K562 (cell line): ENCODE results near the gene RBM28. TPM values are rescaled to one million over a fixed set of nuclear protein-coding genes. Genes with fewer than 3 reads are reported as not detected.

Experiments
- ATF7 ChIP-seq: fragments of 450-650 bp; IDR thresholded peaks from 2 replicates; pipeline ENCODE4 v1.7.1; 2014; ENCODE audit warnings: mild to moderate bottlenecking, moderate library complexity
- ETV1 ChIP-seq: fragments of 450-650 bp; conservative IDR thresholded peaks from 2 replicates; pipeline ENCODE4 v1.6.1; 2016; ENCODE audit warnings: missing genetic modification characterization, control low read depth, low read depth, missing compliant biosample characterization
- NRF1 ChIP-seq, 2 experiments: fragments of 450-650 bp; IDR thresholded peaks in 1 of 2; conservative IDR thresholded peaks in 1 of 2; 2 replicates each; pipeline ENCODE4 v1.6.1; 2014; ENCODE audit warnings: mild to moderate bottlenecking in 2 of 2
- RAD21 ChIP-seq, 2 experiments: fragments of 250-450 bp in 1 of 2; fragments of 450-650 bp in 1 of 2; sonication (Bioruptor Pico) in 1 of 2; formaldehyde crosslinking in 1 of 2; IDR thresholded peaks in 1 of 2; conservative IDR thresholded peaks in 1 of 2; 2 replicates each; pipeline versions ENCODE4 v1.4.0 to v1.8.0; 2020 to 2022; ENCODE audit warnings: mild to moderate bottlenecking in 2 of 2, moderate library complexity in 1 of 2
- TARDBP ChIP-seq: fragments of 450-650 bp; IDR thresholded peaks from 2 replicates; pipeline ENCODE4 v1.6.1; 2016
- TEAD1 ChIP-seq, 2 experiments: fragments of 450-650 bp in 1 of 2; sonication (generic) in 1 of 2; formaldehyde crosslinking; IDR thresholded peaks; 2 replicates each; pipeline versions ENCODE4 v1.4.0 to v1.8.0; 2020 to 2022; ENCODE audit warnings: mild to moderate bottlenecking in 2 of 2, missing genetic modification reagents in 1 of 2
- ZEB2 ChIP-seq: fragments of 450-650 bp; IDR thresholded peaks from 2 replicates; pipeline ENCODE4 v1.6.1; 2016
- ZFP30 ChIP-seq: fragments of 250-450 bp; sonication (Bioruptor Pico); IDR thresholded peaks from 2 replicates; pipeline ENCODE4 v1.8.0; 2022; ENCODE audit warnings: moderate library complexity, mild to moderate bottlenecking, inconsistent platforms, borderline replicate concordance
- ZNF551 ChIP-seq: fragments of 250-450 bp; sonication (Bioruptor Pico); IDR thresholded peaks from 2 replicates; pipeline ENCODE4 v1.5.0; 2021; ENCODE audit warnings: mild to moderate bottlenecking, moderate library complexity
- ZNF75A ChIP-seq: fragments of 450-650 bp; formaldehyde crosslinking; IDR thresholded peaks from 2 replicates; pipeline ENCODE4 v1.4.0; 2020; ENCODE audit warnings: mild to moderate bottlenecking
- ZNF76 ChIP-seq: fragments of 250-450 bp; sonication (Bioruptor Pico); IDR thresholded peaks from 2 replicates; pipeline ENCODE4 v1.4.0; 2020; ENCODE audit warnings: mild to moderate bottlenecking, moderate library complexity, borderline replicate concordance
- polyA plus RNA-seq, 8 experiments: library from polyadenylated mRNA; depleted of rRNA in 4 of 8; stranded (reverse) in 5 of 8; unstranded in 3 of 8; fragments of >200 nt; fragmentation: Nextera tagmentation in 2 of 8; fragmentation: Illumina TruSeq in 1 of 8; extraction: Ambion mirVana in 2 of 8; extraction: Trizol in 1 of 8; gene quantifications; 2 replicates each; pipeline versions ENCODE4 v1.2.1 to v1.2.3, GENCODE V29; 2011 to 2014; ENCODE audit warnings: inconsistent platforms in 1 of 8, missing spikeins in 1 of 8
- total RNA-seq, 7 experiments: library from RNA; depleted of rRNA in 6 of 7; stranded (reverse); fragments of >200 nt in 6 of 7; fragmentation: Illumina TruSeq in 2 of 7; extraction: Trizol in 2 of 7; gene quantifications; 2 replicates each; pipeline versions ENCODE4 v1.2.1 to v1.2.3, GENCODE V29; 2011 to 2021; ENCODE audit warnings: low replicate concordance in 1 of 7
- TF ChIP-seq, protein P1 (sequence below): sonication (generic); formaldehyde crosslinking; IDR thresholded peaks from 2 replicates; pipeline ENCODE4 v1.8.0; 2022; ENCODE audit warnings: missing genetic modification reagents, mild to moderate bottlenecking, borderline replicate concordance
- TF ChIP-seq, protein P2 (sequence below): fragments of 450-650 bp; formaldehyde crosslinking; IDR thresholded peaks from 2 replicates; pipeline ENCODE4 v1.4.0; 2022; ENCODE audit warnings: mild to moderate bottlenecking, moderate library complexity
- TF ChIP-seq, protein P3 (sequence below): sonication (generic); formaldehyde crosslinking; IDR thresholded peaks from 2 replicates; pipeline ENCODE4 v1.8.1; 2023; ENCODE audit warnings: mild to moderate bottlenecking, missing genetic modification reagents

RBM28 gene
- total and polyA plus RNA-seq, 9 of the 15 experiments (the other 6 are each of a cell fraction or from before 2014, with no cell fraction given) = 65.8 to 213 (median 138) TPM

DNA sequence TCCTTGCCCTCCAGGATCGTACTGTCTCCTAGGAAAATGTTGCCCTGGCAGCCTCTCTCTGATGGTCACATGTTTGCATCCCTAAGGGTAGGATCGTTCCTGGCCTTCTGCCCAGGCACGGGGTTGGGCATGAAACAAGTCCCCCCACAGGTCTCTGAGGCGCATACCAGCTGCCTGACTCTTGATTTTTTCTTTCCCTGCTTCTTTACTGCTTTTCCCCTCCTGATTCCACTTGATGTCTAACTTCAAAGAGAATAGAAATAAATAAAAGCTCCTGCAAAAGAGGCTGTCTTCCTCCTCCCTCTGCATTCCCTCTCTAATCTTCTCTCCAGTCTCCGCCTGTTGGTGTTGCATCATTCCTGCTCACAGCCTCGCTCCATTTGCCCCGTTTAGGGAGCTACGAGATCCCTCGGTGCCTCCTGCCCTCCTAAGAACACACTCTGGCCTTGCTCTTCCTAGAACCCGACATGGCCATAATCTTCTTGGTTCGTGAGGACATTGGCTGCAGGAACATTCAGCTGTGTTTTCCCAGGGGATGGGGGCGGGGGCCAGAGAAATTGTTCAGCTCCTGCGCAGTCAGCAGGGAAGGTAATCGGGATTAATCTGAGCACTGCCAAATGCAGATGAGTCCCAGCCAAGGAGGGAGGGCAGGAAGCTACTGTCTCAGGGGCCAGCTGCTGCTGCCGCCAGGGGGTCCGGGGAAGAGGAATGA is 76.7 kb downstream of the RBM28 start (continued):
- TF ChIP-seq, protein P1, sequence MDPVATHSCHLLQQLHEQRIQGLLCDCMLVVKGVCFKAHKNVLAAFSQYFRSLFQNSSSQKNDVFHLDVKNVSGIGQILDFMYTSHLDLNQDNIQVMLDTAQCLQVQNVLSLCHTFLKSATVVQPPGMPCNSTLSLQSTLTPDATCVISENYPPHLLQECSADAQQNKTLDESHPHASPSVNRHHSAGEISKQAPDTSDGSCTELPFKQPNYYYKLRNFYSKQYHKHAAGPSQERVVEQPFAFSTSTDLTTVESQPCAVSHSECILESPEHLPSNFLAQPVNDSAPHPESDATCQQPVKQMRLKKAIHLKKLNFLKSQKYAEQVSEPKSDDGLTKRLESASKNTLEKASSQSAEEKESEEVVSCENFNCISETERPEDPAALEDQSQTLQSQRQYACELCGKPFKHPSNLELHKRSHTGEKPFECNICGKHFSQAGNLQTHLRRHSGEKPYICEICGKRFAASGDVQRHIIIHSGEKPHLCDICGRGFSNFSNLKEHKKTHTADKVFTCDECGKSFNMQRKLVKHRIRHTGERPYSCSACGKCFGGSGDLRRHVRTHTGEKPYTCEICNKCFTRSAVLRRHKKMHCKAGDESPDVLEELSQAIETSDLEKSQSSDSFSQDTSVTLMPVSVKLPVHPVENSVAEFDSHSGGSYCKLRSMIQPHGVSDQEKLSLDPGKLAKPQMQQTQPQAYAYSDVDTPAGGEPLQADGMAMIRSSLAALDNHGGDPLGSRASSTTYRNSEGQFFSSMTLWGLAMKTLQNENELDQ = no peak
- TF ChIP-seq, protein P2, sequence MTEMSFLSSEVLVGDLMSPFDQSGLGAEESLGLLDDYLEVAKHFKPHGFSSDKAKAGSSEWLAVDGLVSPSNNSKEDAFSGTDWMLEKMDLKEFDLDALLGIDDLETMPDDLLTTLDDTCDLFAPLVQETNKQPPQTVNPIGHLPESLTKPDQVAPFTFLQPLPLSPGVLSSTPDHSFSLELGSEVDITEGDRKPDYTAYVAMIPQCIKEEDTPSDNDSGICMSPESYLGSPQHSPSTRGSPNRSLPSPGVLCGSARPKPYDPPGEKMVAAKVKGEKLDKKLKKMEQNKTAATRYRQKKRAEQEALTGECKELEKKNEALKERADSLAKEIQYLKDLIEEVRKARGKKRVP (CRISPR knock-in tag) = peak; percentile 97
- TF ChIP-seq ZNF551 (no peak), TEAD1 (CRISPR knock-in tag; IDR thresholded peaks at IDR 0.05) (0 out of 4 replicates have a peak, but pooled peaks of 1 of the 2 experiments have one; percentile 50), NRF1 (conservative IDR thresholded peaks at IDR 0.05 in 1 of 2, IDR thresholded peaks at IDR 0.05 in 1 of 2) (peak; percentile 85 to 87), ZEB2 (peak; percentile 27; the same call in 1 of the 2 replicates), TARDBP (peak; percentile 69; the same call in 1 of the 2 replicates), ETV1 (tag) (peak; percentile 47; the same call in 1 of the 2 replicates), ZFP30 (CRISPR knock-in tag) (no peak), ZNF76 (CRISPR knock-in tag) (peak; percentile 70; the same call in 1 of the 2 replicates), ZNF75A (CRISPR knock-in tag) (peak; percentile 15; the same call in 1 of the 2 replicates), ATF7 (peak; percentile 94), RAD21 (CRISPR knock-in tag; conservative IDR thresholded peaks at IDR 0.05 in 1 of 2, IDR thresholded peaks at IDR 0.05 in 1 of 2) (peak in 1 of 2 experiments; percentile 19; a peak in 1 of 4 replicates)
- TF ChIP-seq, protein P3, sequence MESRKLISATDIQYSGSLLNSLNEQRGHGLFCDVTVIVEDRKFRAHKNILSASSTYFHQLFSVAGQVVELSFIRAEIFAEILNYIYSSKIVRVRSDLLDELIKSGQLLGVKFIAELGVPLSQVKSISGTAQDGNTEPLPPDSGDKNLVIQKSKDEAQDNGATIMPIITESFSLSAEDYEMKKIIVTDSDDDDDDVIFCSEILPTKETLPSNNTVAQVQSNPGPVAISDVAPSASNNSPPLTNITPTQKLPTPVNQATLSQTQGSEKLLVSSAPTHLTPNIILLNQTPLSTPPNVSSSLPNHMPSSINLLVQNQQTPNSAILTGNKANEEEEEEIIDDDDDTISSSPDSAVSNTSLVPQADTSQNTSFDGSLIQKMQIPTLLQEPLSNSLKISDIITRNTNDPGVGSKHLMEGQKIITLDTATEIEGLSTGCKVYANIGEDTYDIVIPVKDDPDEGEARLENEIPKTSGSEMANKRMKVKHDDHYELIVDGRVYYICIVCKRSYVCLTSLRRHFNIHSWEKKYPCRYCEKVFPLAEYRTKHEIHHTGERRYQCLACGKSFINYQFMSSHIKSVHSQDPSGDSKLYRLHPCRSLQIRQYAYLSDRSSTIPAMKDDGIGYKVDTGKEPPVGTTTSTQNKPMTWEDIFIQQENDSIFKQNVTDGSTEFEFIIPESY (CRISPR knock-in tag) = peak; percentile 22; the same call in 1 of the 2 replicates
